Activated naive CD4-positive, alpha-beta T cell treated with anti-CD3 and anti-CD28 coated beads, Interleukin-2, amount 10 ng/mL, durations not matched to agents 7 days and 5 days (primary cell): Measurements from ENCODE around the gene RECQL5.
"Not testable (repeated sequence)": the region's sequence is repeated elsewhere in the genome, so short reads cannot be mapped to it uniquely, and the experiment has no call there.

ENCODE experiments used
- CTCF ChIA-PET: fragments of 350-600 bp; sonication (Branson Sonifier 250); formaldehyde crosslinking; loops from one replicate; lab custom pipeline; 2021; ENCODE audit warnings: antibody characterized with exemption; lab: Charles Lee
- DNase-seq: peaks from one replicate; pipeline ENCODE4 v3.0.0-alpha.2; 2020
- H3K27ac Mint-ChIP-seq: one replicate; pipeline ENCODE4 v1.8.0; 2021; ENCODE audit warnings: mild to moderate bottlenecking, moderate library complexity, mixed read lengths
- H3K27me3 Mint-ChIP-seq: one replicate; pipeline ENCODE4 v1.8.0; 2021; ENCODE audit warnings: mild to moderate bottlenecking, mixed read lengths
- H3K36me3 Mint-ChIP-seq: one replicate; pipeline ENCODE4 v1.8.0; 2021; ENCODE audit warnings: mixed read lengths
- H3K4me1 Mint-ChIP-seq: one replicate; pipeline ENCODE4 v1.8.0; 2021; ENCODE audit warnings: mixed read lengths
- H3K4me3 Mint-ChIP-seq: one replicate; pipeline ENCODE4 v1.8.0; 2021; ENCODE audit warnings: mild to moderate bottlenecking, moderate library complexity, mixed read lengths
- H3K9me3 Mint-ChIP-seq: one replicate; pipeline ENCODE4 v1.8.0; 2021; ENCODE audit warnings: mixed read lengths

The RECQL5 gene

DNA sequence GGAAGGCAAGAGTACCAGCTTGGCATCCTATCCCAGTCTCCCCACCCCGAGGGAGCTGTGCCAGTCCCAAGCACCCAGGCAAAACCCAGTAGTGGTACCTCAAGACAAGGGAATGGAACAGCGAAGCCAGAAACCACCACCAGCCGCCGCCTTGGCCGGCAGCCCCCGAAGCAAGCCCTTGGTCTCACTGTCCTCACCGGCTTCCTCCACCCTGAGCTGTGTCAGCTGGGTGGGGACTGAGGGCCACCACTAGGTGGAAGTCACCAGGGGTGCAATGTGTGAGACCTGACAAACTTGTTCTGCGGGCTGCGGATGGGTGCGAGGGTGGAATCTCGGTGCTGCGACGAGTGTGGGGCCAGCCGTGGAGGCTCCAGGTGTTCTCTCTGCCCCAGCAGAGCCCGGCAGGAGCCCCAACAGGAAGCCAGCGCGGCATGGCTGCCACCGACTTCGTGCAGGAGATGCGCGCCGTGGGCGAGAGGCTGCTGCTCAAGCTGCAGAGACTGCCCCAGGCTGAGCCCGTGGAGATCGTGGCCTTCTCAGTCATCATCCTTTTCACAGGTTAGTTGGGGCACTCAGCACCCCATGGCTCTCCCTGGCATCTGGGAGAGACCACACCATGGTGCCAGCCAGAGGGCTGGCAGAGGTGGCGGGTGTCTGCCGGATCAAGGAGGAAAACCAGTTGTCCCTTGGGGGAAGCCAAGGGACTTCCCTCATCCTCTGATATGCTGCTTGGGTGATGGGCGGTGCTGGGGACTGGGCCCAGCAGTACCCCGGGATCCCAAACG is 27.0 kb downstream of the RECQL5 start:
- Mint-ChIP-seq H3K27ac (no peak overlapping the region), H3K9me3 (no peaks in the 10 kb centered on the region), H3K4me3 (no peak overlapping the region), H3K4me1 (no peaks in the 10 kb centered on the region), H3K27me3 (no peaks in the 10 kb centered on the region), H3K36me3 (no peaks in the 10 kb centered on the region)
- CTCF ChIA-PET: interaction anchor here (1.1 to 18.1 kb wide), 3 partner anchors 14 to 109 kb away, joined by 4 to 380 read pairs (median 7); no protein-coding TSS in a partner anchor
- DNase-seq: no peak

DNA sequence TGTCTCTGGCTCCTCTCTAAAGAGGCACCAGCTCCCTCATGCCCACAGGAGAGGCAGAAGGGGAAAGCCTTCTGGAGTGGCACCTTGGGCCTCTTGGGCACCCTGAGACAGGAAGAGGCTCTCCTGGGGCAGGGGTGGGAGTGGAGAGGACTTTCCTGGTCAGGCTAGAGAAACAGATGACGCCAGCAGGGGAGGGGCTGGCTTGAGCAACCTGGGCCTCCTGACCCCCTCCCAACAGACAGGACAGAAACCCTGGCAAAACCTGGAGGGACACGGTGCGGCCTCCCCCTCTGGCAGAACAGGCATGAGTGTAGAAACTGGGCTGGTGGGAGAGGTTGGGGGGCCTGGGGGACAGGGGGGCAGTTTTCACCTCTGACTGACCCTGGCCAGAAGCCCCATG is 27.6 kb downstream of the RECQL5 start:
- Mint-ChIP-seq H3K36me3 (no peaks in the 10 kb centered on the region), H3K9me3 (no peaks in the 10 kb centered on the region), H3K27me3 (no peaks in the 10 kb centered on the region), H3K4me3 (no peak overlapping the region), H3K4me1 (no peaks in the 10 kb centered on the region), H3K27ac (no peak overlapping the region)
- no peak for DNase-seq
- CTCF ChIA-PET: interaction anchor here (1.4 to 18.1 kb wide), 3 partner anchors 14 to 110 kb away, joined by 3 to 380 read pairs (median 7); no protein-coding TSS in a partner anchor

DNA sequence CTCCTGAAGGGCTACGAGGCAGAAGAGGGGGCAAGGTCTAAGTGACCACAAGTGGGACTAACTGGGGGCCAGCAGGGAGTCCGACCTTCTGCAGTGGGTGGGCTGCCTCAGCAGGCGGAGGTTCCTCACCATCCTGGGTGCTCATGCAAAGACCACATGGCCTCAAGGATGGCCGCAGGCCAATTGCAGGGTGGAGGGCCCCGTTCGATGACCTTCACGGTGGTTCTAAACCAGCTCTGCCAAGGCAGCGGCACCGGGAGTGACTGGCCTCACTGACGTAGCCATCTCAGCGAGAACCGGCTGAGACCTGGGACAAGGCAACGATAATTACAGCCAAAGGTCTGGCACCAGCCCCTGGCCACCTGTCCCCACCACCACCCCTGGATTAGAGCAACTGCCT is 28.1 kb downstream of the RECQL5 start:
- CTCF ChIA-PET: interaction anchor here (1.4 to 18.1 kb wide), 4 partner anchors 10 to 110 kb away, joined by 3 to 380 read pairs (median 8); no protein-coding TSS in a partner anchor
- Mint-ChIP-seq H3K9me3 (no peaks in the 10 kb centered on the region), H3K4me3 (no peak overlapping the region), H3K27me3 (no peaks in the 10 kb centered on the region), H3K4me1 (no peaks in the 10 kb centered on the region), H3K27ac (no peak overlapping the region), H3K36me3 (no peaks in the 10 kb centered on the region)
- no peak for DNase-seq

DNA sequence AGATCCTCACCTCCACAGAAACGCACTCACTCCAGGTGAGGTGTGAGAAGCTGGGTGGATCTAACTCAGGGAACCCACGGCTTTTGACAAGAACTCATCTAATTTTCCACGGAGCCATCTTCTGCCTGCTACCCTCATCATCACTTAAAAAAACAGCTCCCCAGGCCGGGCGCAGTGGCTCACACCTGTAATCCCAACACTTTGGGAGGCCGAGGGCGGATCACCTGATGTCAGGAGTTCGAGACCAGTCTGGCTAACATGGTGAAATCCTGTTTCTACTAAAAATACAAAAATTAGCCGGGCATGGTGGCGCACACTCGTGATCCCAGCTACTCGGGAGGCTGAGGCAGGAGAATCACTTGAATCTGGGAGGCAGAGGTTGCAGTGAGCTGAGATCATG is 28.9 kb downstream of the RECQL5 start:
- H3K4me1 Mint-ChIP-seq, H3K27me3 Mint-ChIP-seq, DNase-seq, H3K27ac Mint-ChIP-seq, H3K36me3 Mint-ChIP-seq, H3K9me3 Mint-ChIP-seq, H3K4me3 Mint-ChIP-seq: not testable (repeated sequence)
- CTCF ChIA-PET: interaction anchor here (1.4 to 18.1 kb wide), 4 partner anchors 9 to 111 kb away, joined by 3 to 380 read pairs (median 54); no protein-coding TSS in a partner anchor

DNA sequence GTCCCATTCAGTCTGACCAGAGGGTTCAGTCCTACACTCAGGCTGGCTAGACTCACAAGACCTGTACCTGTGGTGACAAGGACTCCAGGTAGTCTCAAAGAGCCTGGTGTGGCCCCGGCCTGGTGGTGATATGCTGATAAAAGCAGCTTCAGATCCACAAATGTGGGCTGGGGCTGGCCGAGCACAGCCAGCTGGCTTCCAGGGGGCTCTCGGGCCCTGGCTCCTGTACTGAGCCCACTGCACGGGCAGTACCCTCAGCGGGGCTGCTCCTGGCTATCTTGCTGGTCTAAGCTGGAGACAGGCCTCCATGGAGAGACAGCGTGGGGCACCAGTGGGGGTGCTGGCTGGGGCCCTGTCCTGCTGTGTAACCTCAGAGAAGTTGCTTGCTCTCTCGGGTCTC is 29.4 kb downstream of the RECQL5 start:
- H3K27me3 Mint-ChIP-seq: no peaks in the 10 kb centered on the region
- H3K4me3 Mint-ChIP-seq: no peak overlapping the region
- H3K27ac Mint-ChIP-seq: no peak overlapping the region
- no peaks in the 10 kb centered on the region for H3K4me1 Mint-ChIP-seq
- DNase-seq: no peak
- CTCF ChIA-PET: interaction anchor here (1.6 to 18.1 kb wide), 3 partner anchors 8 to 112 kb away, joined by 8 to 380 read pairs (median 101); no protein-coding TSS in a partner anchor
- H3K9me3 Mint-ChIP-seq: no peaks in the 10 kb centered on the region
- H3K36me3 Mint-ChIP-seq: no peaks in the 10 kb centered on the region

DNA sequence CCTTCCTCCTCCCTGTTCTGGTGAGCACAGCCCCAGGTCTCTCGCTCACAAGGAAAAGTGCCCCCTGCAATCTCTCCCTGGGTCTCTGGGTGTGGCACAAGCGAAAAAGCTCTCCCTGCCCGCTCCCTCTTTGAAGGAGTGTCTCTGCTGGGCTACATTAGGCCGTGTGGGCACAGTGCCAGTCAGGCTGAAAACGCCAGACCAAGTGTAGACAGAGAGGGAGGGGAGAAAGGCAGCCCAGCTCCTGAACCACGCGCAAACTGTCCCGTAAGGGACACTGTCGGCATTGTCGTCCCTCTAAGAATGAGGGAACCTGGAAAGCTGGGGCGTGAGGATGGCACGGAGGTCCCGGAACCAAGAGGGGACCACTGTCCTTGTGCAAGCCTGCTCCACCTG is 29.8 kb downstream of the RECQL5 start:
- Mint-ChIP-seq H3K36me3 (no peaks in the 10 kb centered on the region), H3K27me3 (no peaks in the 10 kb centered on the region), H3K9me3 (no peaks in the 10 kb centered on the region), H3K27ac (no peak overlapping the region), H3K4me1 (no peaks in the 10 kb centered on the region), H3K4me3 (no peak overlapping the region)
- CTCF ChIA-PET: interaction anchor here (4.9 to 18.1 kb wide), 3 partner anchors 13 to 112 kb away, joined by 30 to 380 read pairs (median 101); no protein-coding TSS in a partner anchor
- no peak for DNase-seq

DNA sequence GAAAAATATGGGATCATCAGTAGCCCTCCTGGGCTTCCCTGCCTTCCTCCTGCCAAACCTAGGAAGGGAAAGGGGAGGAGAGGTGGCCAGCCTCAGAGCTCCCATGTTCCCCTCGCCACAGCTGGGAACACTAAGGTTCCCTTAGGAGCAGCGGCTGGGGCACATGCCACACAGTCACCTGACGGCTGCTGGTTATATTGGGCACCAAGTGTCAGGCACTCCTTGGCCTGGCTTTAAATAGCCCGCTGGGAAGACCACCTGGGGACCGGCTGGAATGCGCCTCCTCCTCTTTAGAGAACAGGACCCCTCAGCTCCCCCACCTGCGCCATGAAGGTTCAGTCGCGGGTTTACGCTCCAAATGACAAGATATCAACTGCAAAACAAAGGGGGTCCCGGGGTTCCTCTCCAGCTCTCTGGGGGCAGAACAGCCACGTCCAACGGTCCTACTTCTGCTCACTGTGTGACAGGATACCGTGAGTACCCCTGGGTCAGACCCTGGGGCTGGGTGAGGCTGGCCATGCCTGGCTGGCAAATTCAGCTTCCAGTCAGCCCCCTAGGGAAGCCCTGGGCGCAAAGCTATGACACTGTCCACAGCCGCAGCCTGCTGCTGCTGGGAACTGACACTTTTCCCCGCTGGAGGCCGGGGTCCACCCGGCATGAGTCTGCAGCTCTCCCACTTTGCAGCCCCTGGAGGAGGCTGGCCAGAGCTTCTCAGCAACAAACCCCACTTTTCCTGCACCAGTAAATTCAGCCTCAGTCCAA is 30.4 kb downstream of the RECQL5 start:
- no peak for DNase-seq
- H3K27me3 Mint-ChIP-seq: no peaks in the 10 kb centered on the region
- H3K4me3 Mint-ChIP-seq: no peak overlapping the region
- CTCF ChIA-PET: interaction anchor here (0.9 to 18.1 kb wide), 4 partner anchors 12 to 183 kb away, joined by 3 to 380 read pairs (median 66); no protein-coding TSS in a partner anchor
- no peak overlapping the region for H3K27ac Mint-ChIP-seq
- no peaks in the 10 kb centered on the region for H3K9me3 Mint-ChIP-seq
- no peaks in the 10 kb centered on the region for H3K36me3 Mint-ChIP-seq
- no peaks in the 10 kb centered on the region for H3K4me1 Mint-ChIP-seq

DNA sequence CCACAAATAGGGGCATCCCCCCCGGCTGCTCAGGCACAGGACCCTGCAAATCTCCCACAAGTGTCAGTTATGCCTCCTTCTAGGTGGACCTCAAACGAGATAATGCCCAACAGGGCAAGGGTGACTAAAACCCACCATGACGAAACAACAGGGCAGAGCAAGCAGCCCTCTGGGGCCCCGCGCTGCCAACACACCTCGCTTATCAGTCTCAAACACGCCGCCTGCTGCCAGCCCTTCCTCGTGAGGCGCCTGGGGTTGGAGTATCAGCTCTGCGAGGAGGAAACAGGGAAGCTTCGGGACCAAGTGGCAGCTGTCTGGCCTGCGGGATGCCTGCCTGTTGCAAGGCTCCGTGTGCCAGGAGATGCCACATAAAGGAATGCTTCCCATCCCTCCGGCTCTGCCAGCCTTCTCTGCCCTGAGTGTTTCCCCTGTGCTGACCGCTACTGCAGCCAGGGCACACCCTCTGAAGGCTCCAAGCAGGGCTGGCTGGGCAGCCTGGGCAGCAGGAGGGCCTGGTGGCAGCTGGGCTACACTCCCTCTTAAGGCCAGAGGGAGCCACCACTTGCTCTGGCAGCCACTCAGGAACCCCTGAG is 31.2 kb downstream of the RECQL5 start:
- CTCF ChIA-PET: interaction anchor here (0.7 to 18.1 kb wide), 5 partner anchors 8 to 114 kb away, joined by 4 to 380 read pairs (median 78); partner anchors contain the start of gene ITGB4
- no peak overlapping the region for H3K27ac Mint-ChIP-seq
- H3K36me3 Mint-ChIP-seq: no peaks in the 10 kb centered on the region
- DNase-seq: no peak
- H3K27me3 Mint-ChIP-seq: no peaks in the 10 kb centered on the region
- H3K4me3 Mint-ChIP-seq: no peak overlapping the region
- H3K4me1 Mint-ChIP-seq: no peaks in the 10 kb centered on the region
- no peaks in the 10 kb centered on the region for H3K9me3 Mint-ChIP-seq

DNA sequence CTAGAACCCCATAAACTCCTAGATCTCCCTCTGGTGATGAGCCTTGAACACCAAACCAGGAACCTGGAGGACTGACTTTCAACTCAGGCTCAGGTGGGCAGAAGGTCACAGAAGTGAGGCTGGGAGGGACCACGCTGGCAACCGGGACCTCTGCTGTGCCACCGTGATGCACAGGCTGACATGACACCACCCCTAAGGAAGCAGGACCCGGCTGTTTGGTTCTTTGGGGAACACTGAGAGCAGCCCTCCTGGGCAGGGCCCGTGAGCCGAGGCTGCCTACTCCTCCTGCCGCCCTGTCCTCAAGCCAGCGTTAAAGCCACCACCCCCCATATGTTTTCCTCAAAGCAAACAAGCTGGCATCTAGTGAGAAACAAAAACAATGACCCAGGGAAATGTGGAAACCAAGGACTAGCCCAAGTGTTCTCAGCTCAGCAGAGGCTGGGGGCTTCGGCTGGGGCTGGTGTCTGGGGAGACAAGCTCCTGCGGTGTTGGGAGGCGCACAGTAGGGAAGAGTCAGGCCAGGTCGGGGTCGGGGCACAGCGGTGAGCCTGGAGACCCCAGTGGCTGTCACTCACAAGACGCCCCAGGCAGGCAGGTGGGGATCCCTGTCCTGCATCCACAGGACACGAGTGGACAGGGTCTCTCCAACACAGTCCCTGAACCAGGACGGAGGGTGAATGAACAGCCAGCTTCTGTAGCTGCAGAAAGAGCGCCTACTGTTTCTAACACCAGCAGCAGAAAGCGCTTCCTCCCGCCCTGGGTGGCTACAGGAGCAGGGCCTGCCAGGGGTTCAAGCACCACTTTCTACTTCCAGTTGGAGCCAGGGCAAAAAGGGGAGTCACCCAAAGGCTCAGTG is 32.0 kb downstream of the RECQL5 start:
- no peak for DNase-seq
- no peak overlapping the region for H3K27ac Mint-ChIP-seq
- H3K9me3 Mint-ChIP-seq: no peaks in the 10 kb centered on the region
- H3K36me3 Mint-ChIP-seq: no peaks in the 10 kb centered on the region
- H3K4me3 Mint-ChIP-seq: no peak overlapping the region
- H3K4me1 Mint-ChIP-seq: no peaks in the 10 kb centered on the region
- CTCF ChIA-PET: interaction anchor here (0.6 to 18.1 kb wide), 8 partner anchors 9 to 114 kb away, joined by 3 to 380 read pairs (median 20); partner anchors contain the start of gene ITGB4
- no peaks in the 10 kb centered on the region for H3K27me3 Mint-ChIP-seq

DNA sequence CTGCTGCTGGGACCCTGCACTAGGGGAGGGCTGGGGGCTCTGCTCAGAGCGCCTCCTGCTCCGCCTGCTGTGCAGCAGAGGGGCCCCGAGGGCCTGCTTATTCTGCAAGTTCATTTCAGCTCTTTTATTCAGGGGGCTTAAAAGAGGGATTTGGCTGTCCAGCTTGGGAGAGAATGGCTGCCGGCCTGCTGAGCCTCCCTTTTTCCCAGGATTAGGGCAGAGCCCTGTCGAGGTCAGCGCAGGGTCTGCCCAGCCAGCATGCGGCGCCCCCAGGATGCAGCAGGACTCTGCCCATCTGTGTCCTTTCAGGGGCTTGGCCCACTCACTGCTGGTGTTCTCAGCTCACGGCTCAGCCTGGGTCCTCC is 32.6 kb downstream of the RECQL5 start:
- Mint-ChIP-seq H3K4me3 (no peak overlapping the region), H3K36me3 (no peaks in the 10 kb centered on the region), H3K9me3 (no peaks in the 10 kb centered on the region), H3K27me3 (no peaks in the 10 kb centered on the region), H3K27ac (no peak overlapping the region), H3K4me1 (no peaks in the 10 kb centered on the region)
- no peak for DNase-seq
- CTCF ChIA-PET: interaction anchor here (0.5 to 18.1 kb wide), 26 partner anchors 10 to 423 kb away, joined by 3 to 380 read pairs (median 5); partner anchors contain the start of genes ITGB4 and TSEN54

DNA sequence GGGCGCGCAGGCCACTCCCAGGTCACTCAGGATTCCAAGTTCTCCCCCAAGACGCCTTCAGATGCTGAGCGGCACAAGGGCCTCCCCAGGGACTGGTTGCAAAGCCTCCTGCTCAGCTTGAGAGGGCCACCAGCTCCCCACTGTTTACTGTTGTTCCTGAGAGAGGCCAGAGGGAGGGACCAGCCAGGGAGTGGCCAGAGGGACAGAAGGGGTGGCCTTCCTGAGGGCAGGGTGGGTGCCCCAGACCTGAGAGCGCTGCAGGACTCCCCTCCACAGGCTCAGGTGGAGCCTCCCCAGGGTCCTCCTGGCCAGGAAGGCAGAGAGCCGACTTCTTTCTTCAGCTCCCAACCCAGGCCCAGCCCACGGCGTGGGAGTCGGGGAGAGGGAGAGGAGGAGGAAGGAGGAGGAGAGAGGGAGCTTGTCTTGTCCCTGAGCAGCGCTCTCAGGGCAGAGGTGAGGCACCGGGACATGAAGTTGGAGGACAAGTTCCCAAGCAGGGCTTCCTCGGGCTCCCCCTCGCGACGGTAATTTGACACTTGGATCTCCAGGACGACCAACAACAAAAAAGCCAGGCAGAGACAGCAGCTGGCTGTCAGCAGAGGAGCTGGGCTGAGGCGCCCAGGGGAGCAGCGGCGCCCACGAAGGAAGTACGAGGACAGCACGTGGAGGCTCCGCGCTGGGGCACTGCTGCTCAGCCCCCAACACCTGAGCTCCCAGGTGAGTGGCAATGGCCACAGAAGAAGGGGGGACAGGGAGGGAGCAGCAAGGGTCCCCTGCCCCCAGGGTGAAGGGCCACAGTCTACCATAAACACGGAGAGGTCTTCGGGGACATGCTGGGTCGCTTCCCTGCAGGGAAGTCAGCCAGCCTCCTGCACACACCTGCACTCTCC is 33.2 kb downstream of the RECQL5 start:
- Mint-ChIP-seq H3K4me1 (no peaks in the 10 kb centered on the region), H3K9me3 (no peaks in the 10 kb centered on the region), H3K27ac (no peak overlapping the region), H3K36me3 (no peaks in the 10 kb centered on the region), H3K27me3 (no peaks in the 10 kb centered on the region), H3K4me3 (no peak overlapping the region)
- peak; percentile 80 for DNase-seq
- CTCF ChIA-PET: interaction anchor here (0.5 to 18.1 kb wide), 51 partner anchors 9 to 633 kb away, joined by 3 to 380 read pairs (median 4); partner anchors contain the start of genes ITGB4, RECQL5, SAP30BP and TSEN54

DNA sequence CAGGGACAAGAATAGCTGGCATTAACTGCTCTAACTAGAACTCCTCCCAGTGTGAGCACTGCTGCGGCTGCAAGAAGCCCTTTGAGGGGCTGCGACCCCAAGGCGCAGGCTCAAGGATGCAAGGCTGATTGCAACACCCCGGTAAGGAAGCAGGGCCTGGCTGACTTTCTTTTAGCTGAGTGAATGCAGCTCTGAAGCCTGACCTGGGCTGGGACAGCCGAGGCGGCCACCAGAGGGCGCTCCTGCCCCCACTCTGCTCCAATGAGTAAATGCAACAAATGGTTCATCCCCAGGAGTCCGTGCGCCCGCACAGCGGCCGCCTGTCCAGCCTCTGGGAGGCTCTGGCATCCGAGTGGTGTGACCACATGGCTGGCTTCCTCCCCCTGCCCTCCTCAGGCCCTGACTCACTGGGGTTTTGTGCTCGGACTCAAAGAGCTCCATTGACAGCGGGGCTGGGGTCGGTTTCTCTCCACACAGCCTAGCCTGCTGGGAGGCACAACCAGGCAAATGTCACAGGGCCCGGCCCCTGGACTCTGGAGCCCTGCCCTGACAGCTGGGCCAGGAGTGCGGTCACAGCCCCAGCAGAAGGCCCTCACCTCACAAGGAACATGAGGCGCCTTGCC is 34.0 kb downstream of the RECQL5 start, which contains the start of gene SMIM5:
SMIM5 (plus strand) TSS at position 572 of the 623 bp plus-strand sequence. CDS start 6,768 bp downstream, outside the sequence.
- CTCF ChIA-PET: interaction anchor here (0.5 to 18.1 kb wide), 48 partner anchors 9 to 632 kb away, joined by 3 to 380 read pairs (median 4); partner anchors contain the start of genes GALK1, RECQL5, SAP30BP and TSEN54
- Mint-ChIP-seq H3K27me3 (no peaks in the 10 kb centered on the region), H3K36me3 (no peaks in the 10 kb centered on the region), H3K27ac (no peak within 1 kb of the TSS), H3K9me3 (no peaks in the 10 kb centered on the region), H3K4me1 (no peaks in the 10 kb centered on the region), H3K4me3 (no peak within 1 kb of the TSS)
- DNase-seq: peak; percentile 91
